IPS-NIHi7 (cell line): Measurements from ENCODE around the gene MYH3.

ENCODE experiments used
- DNase-seq: peaks from one replicate; pipeline ENCODE4 v3.0.0; 2012; ENCODE audit warnings: mixed read lengths; ENCODE audit errors: extremely low spot score

Gene MYH3

GRCh38 chr17:10648956-10649355 is 8.2 kb downstream of the MYH3 start:
- DNase-seq: no peak

DNA sequence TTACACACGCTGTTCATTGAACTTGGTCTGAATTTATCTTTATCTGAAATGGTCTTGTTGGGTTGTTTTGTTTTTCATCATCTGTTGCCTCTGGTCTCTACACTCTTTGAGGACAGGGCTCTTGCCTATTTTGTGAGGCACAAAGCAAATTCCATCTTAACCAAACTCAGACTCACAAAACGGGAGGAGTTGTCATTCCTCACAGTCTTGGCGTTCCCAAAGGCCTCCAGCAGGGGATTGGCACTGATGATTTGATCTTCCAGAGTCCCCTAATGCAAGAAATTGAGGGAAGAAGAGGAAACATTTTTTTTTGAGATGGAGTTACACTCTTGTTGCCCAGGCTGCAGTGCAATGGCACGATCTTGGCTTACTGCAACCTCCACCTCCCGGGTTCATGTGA is 8.7 kb downstream of the MYH3 start:
- DNase-seq: no peak

GRCh38 chr17:10646392-10646990 is 10.6 kb downstream of the MYH3 start:
- peak; percentile 82 for DNase-seq

- DNase-seq: no peak
Measured at GRCh38 chr17:10640475-10640874, 16.6 kb downstream of the MYH3 start.

DNA sequence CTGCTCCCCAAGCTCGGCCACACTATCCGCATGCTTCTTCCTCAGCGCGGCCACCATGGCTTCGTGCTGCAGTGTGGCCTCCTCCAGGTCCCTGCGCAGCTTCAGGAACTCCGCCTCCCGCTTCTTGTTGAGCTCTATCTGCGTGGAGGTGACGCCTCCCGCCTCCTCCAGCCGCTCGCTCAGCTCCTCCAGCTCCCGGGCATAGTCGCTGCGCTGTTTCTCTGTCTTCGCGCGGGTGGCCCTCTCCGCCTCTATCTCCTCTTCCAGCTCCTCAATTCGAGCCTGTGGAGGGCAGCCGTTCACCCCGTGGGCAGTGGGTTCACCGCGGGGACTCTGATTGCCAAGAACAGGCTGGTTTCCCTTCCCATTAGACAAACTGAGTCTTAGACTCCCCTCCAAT is 19.0 kb downstream of the MYH3 start:
- DNase-seq: no peak

DNA sequence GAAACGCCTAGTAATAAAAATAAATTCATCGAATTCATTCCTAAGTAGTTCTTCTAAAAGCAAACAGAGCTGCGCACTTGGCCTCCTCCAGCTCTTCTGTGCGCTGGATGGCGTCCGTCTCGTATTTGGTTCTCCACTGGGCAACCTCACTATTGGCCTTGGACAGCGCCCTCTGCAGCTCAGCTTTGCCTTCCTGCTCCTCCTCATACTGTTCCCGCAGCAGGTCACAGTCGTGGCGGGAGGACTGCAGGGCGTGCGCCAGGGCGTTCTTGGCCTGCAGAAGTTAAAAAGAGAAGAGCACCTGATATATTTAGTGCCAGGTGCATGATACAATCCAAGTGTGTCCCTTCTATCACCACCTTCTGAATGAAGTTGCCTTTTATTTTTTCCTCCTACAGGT is 21.8 kb downstream of the MYH3 start:
- no peak for DNase-seq

DNA sequence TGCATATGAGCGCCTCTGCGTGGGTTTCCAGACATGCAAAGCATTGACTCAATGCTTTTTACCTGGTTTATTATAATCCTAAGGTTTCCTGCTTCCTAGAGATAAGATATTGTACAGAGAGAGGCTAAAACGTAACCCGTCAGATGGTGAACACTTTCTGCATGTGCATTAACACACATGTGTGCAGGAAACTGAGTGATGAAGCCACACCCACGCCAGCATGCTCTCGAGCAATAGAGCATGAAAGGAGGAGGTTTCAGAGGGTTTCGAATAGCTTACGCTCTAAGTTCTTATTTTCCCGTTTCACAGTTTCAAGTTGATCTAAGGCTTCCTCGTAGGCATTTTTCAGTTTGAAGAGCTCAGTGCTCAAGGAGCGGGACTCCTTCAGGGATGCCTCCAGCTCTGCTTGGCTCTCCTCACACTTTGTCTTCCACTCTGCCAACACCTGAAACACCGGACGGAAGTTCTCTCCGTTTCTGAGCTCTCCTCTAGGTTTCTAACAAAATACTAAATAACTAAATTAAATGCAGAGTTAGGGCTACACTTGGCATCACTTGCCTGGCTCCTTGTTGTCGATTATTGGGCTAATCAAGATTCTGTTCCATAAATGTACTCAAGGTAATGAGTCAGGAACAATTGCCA is 23.2 kb downstream of the MYH3 start:
- DNase-seq: no peak

DNA sequence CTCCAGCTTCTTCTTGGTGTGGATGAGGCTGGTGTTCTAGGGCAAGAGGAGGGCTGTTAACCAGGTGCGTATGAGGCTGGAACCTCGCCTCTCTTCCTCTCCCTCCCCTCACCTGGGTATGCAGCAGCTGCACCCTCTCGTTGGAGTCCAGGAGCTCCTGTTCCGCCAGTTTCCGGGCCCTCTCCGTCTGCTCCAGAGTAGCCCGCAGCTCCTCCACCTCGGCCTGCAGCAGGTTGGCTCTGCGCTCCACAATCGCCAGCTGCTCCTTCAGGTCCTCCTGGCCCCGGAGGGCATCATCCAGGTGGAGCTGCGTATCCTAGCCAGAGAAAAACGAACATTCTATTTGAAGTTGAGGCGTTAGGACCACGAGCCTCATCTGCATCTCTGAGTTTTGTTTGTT is 25.4 kb downstream of the MYH3 start:
- DNase-seq: no peak

DNA sequence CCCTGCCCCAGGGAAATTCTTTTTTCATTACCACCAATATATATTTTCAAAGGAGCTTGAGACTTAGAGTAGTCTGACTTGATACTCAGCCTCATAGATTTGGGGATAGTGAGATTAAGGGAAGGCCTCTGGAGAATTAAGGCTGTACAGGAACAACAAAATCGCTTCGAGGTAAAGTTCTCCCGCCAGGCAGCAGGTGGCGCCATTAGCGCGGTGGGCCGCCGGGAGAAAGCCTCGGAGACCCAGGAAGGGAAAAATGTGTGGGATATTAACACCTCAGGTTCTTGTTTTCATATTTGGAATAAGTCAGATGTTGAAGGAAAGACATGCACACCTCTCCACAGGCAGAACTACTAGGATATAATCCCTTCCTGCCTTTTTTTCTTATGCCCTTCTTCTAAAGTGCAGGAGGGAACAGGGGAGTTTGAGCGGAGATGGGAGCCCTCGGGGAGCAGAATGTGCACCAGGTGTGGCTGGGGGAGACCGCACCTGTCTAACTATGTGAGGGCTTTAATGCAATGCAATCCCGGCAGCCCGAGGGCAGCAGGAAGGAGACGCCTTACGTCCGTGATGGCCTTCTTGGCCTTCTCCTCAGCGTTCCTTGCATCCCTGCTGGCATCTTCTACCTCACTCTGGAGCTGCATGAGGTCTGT is 25.9 kb downstream of the MYH3 start:
- DNase-seq: peak; percentile 71

GRCh38 chr17:10629706-10630105 is 27.4 kb downstream of the MYH3 start:
- DNase-seq: no peak

DNA sequence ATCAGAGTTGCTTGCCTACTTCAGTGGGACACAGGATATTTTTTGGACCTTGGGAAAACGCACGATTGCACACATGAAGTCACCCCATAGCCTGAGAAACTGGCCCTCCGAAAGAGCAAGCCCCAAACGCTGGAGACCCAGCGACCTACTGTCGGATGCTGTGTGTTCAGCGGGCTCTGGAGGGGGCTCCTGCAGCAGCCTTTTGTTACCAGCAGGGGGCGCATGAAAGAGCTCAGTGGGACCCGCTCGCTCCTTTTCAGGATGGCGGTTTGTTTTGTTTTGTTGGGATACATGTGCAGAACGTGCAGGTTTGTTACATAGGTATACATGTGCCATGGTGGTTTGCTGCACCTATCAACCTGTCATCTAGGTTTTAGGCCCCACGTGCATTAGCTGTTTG is 28.4 kb downstream of the MYH3 start:
- peak; percentile 71 for DNase-seq

DNA sequence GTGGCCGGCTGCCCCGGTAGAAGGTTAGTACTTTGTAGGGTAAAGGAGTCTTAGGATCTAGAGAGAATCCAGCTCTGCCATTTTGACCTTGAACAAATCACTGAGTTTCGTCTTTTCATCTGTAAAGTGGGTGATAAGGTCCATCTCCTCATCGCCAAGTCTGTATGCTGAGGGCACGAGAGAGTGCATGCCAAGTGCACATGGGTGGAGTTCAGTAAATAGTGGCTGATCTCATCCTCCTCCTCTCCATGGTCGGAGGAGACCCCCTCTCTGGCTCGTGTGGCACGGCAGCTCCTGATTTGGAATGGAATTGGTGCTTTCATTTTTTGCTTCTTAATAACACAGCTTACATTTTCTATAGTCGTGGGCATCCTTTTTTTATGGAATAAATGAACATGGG is 30.7 kb downstream of the MYH3 start:
- no peak for DNase-seq

DNA sequence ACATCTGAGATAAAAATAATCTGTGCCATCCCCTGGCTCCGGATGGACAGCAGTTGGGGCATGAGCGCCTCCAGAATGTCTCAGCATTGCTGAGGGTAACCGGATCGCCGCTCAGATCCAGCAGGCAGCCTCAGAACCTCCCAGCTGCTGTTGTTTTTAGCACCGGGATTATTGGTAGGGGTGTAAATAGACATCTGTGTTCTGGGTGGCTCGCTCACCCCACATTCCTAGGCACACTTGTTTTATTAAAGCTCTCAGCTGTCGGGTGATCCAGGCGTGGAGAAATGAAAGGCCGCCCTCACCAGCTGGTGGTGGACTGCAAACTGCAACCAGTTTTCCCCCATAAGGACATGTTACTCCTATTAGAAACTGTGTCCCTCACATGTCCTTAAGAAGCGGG is 32.1 kb downstream of the MYH3 start:
- no peak for DNase-seq

DNA sequence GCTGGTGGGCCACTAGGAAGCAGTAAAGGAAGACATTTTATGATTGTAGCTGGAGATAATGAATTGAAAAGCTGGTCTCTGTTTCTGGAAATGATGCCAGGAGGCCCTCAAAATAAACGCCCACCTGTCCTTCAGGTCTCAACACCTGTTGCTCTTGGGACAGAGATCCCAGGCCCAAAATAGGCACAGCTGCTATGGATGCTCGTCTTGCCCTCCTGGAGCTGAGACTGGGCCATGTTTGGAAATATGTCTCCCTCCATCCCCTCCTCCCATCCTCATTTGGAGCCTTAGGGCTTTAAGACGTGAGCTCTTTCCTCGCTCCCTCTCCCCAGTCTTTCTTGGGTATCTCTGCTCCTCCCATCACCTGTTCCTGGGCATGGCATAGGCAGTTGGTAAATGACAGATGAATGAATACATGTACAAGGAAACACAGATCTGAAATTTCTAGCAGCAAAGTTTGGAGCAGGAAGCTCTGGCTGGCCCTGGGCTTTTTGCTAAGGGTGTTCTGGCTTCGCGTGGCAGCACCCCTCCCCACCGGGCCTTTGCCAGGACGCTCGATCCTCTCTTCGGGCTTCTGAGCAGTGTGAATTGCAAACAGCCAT is 33.3 kb downstream of the MYH3 start:
- no peak for DNase-seq

GRCh38 chr17:10622617-10623485 is 34.3 kb downstream of the MYH3 start:
- DNase-seq: no peak

DNA sequence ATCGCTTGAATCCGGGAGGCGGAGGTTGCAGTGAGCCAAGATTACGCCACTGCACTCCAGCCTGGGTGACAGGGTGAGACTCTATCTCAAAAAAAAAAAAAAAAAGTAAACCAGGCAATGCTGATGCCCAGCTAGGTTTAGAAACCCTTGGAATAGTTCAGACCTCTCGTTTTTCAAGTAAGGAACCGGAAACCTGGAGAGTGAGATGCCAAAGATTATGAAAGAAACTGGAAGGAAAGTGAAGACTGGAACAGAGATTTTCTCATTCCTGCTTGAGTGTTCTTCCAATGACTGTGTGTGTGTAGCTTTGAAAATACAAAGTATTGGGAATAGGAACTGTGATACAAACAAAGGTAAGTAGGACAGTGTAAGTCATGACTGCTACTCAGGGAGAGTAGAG is 35.7 kb downstream of the MYH3 start:
- DNase-seq: no peak

DNA sequence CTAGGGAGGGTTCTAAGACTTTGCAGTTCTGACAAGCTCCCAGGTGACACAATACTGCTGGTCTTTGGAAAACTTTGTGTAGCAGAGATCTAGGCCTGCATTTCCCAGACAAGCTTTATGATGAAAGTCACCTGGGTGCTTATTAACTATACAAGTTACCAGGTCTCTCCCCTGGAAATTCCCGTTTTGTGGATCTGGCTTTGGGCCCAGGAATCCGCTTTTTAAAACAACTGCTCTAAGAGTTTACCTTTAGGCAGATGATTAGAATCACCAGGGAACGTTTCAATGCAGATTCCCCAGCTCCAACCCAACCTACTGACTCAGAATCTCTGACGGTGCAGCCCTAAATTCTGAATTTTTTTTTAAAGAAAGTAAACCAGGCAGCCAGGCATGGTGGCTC is 36.3 kb downstream of the MYH3 start:
- no peak for DNase-seq

GRCh38 chr17:10618202-10618635 is 38.9 kb downstream of the MYH3 start:
- peak; percentile 85 for DNase-seq

DNA sequence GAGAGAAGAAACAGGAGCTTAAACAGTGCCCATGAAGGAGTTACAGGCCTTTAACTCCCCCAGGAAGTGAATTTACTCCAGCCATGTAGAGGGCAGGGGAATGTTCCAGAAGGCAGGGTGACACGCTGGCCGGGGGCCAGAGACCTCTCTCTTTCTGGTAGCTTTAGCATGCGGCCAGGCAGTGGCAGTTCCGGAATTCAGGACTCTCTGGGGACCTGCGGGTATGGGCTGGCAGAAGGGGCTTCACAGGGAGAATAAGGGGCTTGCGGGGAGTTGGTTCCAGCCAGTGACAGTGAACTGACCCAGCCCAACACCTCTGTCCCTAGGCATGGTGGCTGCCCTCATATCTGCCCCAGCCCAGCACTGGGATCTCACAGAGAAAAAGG is 40.0 kb downstream of the MYH3 start:
- no peak for DNase-seq

GRCh38 chr17:10616502-10617119 is 40.5 kb downstream of the MYH3 start:
- peak; percentile 88 for DNase-seq

DNA sequence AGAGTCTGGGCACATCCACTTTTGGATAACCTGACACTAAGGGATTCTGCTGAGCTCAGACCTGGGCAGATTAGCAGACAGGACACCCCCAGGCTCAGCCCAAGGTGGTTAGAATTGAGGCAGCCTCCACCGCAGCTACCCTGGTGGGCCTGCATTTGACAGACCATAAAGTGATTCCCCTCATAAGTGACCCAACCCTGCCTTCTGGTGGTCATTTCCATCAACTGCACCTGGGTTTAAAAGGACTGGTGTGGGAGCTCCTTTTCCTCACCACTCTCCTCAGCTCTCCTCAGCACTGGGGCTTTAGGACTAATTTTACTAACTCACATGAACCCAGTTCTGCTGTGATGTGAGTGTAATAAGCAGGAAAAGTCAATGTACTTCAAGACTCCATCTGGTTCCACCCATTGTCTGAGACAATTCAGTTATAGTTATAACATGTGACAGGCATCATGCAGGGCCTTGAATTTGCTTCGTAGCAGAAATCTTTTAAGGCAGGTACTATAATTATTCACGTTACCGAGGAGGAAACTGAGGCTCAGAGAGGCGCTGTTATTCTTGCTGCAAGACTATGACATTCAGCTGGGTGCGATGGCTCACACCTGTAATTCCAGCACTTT is 42.5 kb downstream of the MYH3 start:
- peak; percentile 84 for DNase-seq
